Measurements from ENCODE around the gene DNAL4.

The DNAL4 gene

GRCh38 chr22:38784035-38784434 lies 9.9 kb downstream of the DNAL4 start:
- no peak for DNase-seq

DNA sequence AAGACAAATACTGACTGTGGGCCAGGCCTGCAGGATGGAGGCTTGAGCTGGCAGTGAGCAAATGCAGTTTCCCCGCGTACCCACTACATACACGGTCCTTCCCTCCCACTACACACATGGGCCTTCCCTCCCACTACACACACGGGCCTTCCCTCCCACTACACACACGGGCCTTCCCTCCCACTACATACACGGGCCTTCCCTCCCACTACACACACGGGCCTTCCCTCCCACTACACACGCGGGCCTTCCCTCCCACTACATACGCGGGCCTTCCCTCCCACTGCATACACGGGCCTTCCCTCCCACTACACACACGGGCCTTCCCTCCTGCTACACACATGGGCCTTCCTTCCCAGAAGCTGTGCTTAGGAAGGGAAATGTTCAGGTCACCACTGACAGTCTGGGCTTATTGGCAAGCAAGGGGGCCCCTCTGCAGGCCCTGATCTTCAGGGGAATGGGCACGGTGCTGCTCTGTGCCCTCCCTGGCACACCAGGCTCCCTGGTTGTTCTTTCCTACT lies 10.8 kb downstream of the DNAL4 start:
- no peak for DNase-seq

DNA sequence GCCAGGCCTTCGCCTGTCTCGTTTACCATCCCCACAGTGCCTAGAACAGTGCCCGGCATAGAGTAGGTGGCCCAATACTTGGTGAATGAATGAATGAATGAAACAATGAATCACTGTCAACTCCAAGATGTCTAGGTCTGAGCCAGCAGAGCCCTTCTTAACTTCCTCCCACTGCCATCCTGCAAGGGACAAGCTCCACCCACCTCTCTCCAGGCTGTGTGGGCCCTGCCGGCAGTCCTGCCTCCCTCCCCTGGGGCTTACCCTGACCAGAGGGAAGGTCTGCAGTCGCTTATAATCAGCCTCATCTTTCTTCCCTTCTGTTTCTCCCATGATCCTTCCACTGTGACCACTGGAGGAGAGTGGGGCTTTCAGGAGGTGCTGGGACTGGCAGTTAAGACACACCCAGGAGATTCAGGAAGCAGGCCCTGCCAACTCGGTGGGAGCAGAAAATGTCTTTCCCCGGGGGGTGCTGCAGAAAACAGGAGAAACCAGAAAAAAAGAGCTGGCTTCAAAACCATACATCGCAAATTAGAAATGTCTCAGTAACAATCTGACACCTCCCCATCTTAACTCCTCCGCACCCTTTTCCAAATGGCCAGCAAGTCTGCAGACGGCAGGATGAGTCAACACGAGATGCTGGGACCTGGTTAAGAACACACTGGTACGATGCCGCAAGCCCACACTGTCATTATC lies 11.4 kb downstream of the DNAL4 start:
- no peak for DNase-seq

DNA sequence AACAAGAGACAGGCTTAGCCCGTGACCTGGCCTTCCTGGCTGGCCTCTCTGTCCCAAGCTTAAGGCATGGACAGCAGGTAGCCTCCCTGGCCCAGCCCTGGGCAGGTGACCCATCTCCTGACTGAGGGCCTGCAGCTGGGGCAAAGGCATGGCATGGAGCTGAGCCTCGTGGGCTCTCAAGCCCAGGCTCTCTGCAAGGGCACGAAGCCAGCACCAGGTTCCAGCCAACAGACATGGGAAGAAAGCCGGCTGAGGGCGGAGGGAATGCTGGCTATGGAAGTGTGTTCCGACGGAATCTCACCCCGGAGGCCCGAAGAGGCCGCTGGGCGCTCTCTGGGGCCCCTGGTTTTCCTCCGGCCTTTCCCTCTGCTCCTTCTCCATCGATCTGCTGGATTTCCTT lies 12.9 kb downstream of the DNAL4 start:
- DNase-seq = no peak

GRCh38 chr22:38777087-38777671 lies 16.8 kb downstream of the DNAL4 start:
- no peak for DNase-seq

DNA sequence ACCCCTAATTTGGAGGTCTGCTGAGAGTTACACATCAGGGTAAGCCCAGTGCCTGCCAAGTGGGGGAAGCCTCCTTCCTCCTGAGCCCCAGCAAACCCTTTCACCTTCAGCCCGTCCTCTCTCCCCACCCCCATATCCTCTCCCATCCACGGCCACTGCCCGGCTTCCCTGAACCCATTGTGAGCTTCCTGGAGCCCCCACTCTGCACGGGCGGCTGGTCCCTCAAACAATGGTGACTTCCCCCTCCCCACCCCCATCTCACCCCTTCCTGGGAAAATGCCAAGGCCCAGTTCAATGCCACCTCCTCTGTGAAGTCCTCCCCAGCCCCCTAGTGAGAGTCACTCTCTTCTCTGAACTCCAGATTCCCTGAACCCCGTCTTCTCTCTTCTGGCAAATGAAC lies 17.9 kb downstream of the DNAL4 start:
- DNase-seq = no peak

GRCh38 chr22:38775656-38776055 lies 18.3 kb downstream of the DNAL4 start:
- DNase-seq = no peak

DNA sequence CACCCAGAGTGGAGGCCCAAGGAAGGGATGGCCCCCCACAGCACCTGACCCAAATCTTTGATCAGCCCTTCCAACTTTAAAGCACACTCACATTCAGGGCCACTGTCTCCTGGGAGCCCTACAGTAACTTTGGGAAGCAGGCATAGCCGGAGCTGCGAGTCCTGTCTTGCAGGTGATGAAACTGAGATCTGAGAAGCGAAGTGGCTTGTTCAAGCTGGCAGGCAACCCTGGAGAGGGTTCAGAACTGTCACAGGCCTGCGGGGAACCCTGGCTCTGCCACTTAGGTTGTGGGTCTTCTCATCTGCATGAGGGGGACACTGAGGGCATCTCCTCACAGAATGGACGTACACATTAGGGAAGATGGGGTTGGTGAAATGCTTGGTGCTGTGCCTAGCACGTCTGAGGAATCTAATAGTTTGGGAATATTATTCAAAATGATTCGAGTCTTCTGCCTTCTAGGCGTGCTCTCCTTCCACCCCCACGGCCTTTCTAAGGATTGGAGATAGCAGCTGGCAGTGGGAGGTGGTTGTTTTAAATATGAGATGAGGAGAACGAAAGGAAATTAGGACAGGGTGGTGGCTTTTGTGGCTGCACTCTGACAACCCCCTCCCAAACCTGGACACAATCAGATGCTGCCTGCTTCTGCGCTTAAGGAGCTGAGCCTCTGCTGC lies 19.3 kb downstream of the DNAL4 start:
- no peak for DNase-seq

GRCh38 chr22:38773363-38773946 lies 20.5 kb downstream of the DNAL4 start:
- no peak for DNase-seq

GRCh38 chr22:38772623-38772873 lies 21.4 kb downstream of the DNAL4 start:
- DNase-seq = no peak

DNA sequence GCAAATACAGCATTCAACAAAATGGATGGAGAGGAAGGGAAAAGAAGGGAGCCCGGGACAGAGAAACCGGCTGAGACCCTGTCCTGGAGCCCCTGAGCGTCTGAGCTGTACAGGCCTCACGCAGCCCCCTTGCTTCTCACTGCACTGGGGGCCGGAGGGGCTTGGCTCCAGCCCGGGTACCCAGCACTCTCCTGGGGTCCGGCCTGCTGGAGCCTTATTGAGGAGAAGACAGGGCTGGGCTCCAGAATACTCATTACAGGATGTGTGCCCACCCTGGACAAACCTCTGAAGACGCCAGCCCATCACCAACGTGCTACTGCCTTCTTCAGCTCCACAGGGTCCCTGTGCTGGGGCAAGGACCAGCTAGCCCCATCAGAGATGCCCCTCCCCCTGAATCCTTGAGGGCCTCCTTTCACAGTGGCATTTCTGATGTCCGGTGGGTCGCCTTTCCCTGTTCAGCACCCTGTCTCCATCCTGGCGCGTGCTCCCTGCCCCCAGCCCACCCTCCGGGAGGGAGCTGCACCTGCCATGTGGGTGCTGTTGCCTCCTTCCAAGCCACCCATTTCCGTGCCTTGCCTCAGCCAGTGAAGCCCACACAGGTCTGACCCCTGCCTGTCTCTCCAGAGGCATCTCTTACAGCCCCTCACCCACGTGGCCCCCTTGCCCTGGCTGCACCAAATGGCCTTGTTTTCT lies 23.5 kb downstream of the DNAL4 start:
- no peak for DNase-seq

DNA sequence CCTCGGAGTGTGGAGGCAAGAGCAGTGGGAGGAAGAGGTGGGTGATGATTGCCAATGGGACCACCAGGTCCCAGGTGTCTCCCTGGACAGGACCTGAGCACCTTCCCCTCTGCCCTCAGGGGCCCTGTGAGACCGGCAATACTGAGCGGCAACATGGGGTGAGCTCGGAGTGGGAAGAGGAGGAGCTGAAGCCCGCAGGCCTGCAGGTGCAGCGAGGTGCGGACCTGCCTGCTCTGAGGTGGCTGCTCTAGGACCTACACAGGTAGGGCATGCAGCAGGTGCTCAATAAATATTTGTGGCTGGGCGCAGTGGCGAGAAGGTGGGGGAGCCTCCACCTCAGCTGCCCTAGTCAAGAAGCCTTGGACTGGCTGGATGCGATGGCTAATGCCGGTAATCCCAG lies 25.9 kb downstream of the DNAL4 start:
- DNase-seq = no peak

DNA sequence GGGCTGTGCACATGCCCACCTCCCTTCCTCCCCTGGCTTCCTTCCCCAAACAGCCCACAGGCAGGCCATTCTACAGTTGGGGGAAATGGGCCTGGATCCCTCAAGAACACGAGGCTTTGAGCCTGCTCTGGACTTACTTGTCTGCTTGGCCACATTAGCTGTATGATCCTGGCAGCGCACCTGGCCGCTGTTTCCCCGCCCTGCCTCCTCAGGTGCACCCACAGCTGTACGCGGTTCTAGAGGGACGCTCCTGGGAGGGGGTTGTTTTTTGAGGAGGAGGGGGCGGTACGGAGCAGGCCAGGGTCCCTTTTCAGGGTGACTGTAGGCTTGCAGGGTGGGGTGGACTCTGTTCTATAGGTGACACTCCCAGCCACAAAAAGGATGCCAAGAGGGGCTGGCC lies 26.6 kb downstream of the DNAL4 start:
- DNase-seq = no peak

DNA sequence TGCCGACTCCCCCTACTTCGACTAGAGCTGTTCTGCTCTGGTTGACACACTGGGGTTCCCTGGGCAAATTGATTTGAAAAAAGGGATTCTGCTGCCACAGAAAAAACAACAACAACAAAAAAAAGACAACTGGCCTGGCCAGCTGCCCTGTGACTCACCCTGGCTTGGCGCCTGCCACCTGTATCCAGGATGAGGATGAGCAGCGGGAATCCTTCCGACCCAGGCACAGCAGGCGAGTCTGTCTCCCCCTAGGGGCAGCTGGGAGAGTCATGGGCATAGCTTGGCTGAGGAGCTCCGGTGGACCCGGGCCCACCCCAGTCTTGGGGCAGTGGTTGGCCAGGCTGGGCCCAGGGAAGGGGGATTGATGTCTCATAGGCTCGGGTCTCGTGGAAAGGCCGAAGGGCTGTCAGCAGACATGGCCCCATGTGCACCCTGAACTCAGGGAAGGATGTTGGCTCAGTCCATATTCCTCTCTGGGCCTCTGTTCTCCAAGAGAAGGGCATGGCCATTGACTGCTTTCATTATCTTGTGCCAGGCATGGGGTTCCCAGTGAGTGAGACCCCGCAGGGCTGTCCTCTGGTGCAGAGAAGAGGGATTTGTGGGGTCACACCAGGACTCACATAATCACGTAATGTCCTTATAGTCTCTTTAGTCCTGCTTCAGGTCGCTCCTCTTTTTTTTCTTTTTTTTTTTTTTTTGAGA lies 27.7 kb downstream of the DNAL4 start:
- no peak for DNase-seq

- no peak for DNase-seq
These were observed 31.4 kb downstream of the DNAL4 start for GRCh38 chr22:38762551-38762983.

GRCh38 chr22:38761202-38762162 lies 32.5 kb downstream of the DNAL4 start:
- no peak for DNase-seq

DNA sequence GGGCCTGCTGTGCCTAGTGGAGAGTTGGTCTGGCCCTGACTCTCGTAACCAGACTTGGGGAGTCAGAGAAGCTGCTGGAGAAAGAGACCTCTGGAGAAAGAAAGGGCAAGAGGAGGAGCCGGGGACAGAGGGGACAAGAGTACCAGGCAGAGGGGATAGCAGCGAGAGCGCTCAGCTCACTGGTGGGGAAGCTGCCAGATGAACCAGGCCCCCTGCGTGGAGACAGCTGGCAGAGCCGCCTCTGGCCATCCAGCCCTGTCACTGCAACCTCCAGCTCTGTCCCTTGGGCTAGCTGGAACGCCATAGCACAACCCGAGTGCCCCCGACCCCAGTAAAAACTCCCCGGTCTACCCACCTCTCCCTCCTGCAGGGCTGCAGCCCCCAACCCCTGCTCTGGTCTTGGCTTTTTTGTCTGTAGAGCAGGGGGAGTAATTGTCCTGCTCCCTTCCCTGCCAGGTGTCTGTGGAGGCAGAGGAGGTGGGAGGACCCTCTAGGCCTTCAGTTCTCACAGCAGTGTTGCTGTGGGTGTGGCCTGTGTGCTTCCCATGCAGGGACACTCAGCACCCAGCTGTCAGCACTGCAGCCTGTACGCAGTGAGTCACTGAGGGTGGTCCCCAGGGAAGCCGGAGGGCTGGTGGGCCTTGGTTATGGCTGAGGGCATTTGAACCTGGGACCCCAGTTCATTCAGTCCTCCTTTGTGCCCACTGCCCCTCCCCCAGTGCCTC lies 33.3 kb downstream of the DNAL4 start:
- DNase-seq = no peak

DNA sequence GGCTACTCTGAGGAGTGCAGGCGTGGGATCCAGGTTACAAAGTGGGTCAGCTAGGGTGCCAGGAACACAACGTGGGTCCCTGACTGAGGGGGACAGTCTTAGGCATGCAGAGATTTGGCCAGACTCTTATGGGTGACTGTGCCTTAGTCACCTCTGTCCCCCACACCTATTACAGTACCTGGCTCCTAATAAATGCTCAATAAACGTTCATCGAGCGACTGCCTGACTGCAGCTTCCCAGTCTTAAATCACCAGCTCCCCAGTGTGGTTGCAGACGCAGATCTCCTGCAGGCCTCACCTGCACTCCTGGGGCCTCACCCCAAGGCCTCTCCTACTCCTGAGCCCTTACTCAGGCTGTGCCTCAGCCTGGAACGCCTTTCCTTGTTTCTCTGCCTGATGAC lies 34.9 kb downstream of the DNAL4 start:
- DNase-seq = no peak

- DNase-seq = peak; percentile 62 to 63
These were observed 35.5 kb downstream of the DNAL4 start for GRCh38 chr22:38758276-38758945.

DNA sequence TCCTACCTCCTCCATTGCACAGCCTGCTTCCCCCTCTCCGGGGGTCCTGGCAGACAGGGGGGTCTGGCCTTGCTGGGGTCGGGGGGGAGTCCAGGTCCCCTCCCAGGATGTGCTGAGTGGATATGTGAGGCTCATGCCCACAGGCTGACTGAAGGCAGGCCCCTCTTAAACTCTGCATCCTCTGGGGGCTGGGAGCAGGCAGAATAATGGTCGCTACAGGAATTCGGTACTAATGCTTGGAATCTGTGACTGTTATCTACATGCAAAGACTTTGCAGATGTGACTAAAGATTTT lies 36.5 kb downstream of the DNAL4 start:
- DNase-seq = no peak
